ENCODE results near the gene RNFT2. TPM values are rescaled to one million over a fixed set of nuclear protein-coding genes. Genes with fewer than 3 reads are reported as not detected.

RNFT2 gene
- polyA plus RNA-seq, 1 donor from 2014 or later = 20.6 TPM

GRCh38 chr12:116694653-116695463 is 43.3 kb upstream of the RNFT2 start:
- Histone ChIP-seq H3K36me3 (ENCODE audit: insufficient read depth, low read length) (no peaks in the 10 kb centered on the region), H3K27me3 (ENCODE audit: insufficient read depth, low read depth, low read length) (no peaks in the 10 kb centered on the region), H2AFZ (ENCODE audit: low read depth, low read length) (no peak overlapping the region), H3K4me2 (ENCODE audit: low read length) (no peak overlapping the region), H3K27ac (ENCODE audit: low read length) (no peak overlapping the region), H3K9me2 (ENCODE audit: insufficient read depth, low read length) (no peaks in the 10 kb centered on the region), H3K9me3 (ENCODE audit: low read length) (no peaks in the 10 kb centered on the region), H3K79me2 (replicated peaks; ENCODE audit: insufficient read depth, low read length) (no peaks in the 10 kb centered on the region), H3K9ac (ENCODE audit: low read length) (no peak overlapping the region), H3K4me3 (ENCODE audit: low read length) (no peak overlapping the region), H4K20me1 (ENCODE audit: insufficient read depth) (no peaks in the 10 kb centered on the region), H3F3A (ENCODE audit: insufficient read depth, low read length, poor library complexity, severe bottlenecking) (peaks cover 3% of the 10 kb centered on the region)
- no peak for TF ChIP-seq TAF1 (IDR thresholded peaks at IDR 0.05; ENCODE audit: low read depth)
- no peak for TF ChIP-seq MXI1 (conservative IDR thresholded peaks at IDR 0.05; ENCODE audit: poor library complexity, severe bottlenecking)
- TF ChIP-seq SMC3 (conservative IDR thresholded peaks at IDR 0.05; ENCODE audit: poor library complexity) = no peak
- no peak for TF ChIP-seq REST (IDR thresholded peaks at IDR 0.05; ENCODE audit: borderline replicate concordance)
- no peak for TF ChIP-seq POLR2AphosphoS5 (IDR thresholded peaks at IDR 0.05)
- no peak for TF ChIP-seq CTCF (IDR thresholded peaks at IDR 0.05; ENCODE audit: poor library complexity, severe bottlenecking)
- no peak for TF ChIP-seq RAD21 (conservative IDR thresholded peaks at IDR 0.05)
- TF ChIP-seq EP300 (conservative IDR thresholded peaks at IDR 0.05; ENCODE audit: poor library complexity, severe bottlenecking) = no peak
- TF ChIP-seq EZH2 (IDR thresholded peaks at IDR 0.05; ENCODE audit: borderline replicate concordance, insufficient read depth, low read length, poor library complexity, severe bottlenecking) = no peak

GRCh38 chr12:116695464-116695725 is 42.7 kb upstream of the RNFT2 start:
- no peak for TF ChIP-seq TAF1 (IDR thresholded peaks at IDR 0.05; ENCODE audit: low read depth)
- TF ChIP-seq REST (IDR thresholded peaks at IDR 0.05; ENCODE audit: borderline replicate concordance) = no peak
- no peak for TF ChIP-seq CTCF (IDR thresholded peaks at IDR 0.05; ENCODE audit: poor library complexity, severe bottlenecking)
- no peak for TF ChIP-seq EZH2 (IDR thresholded peaks at IDR 0.05; ENCODE audit: borderline replicate concordance, insufficient read depth, low read length, poor library complexity, severe bottlenecking)
- no peak for TF ChIP-seq POLR2AphosphoS5 (IDR thresholded peaks at IDR 0.05)
- TF ChIP-seq RAD21 (conservative IDR thresholded peaks at IDR 0.05) = no peak
- TF ChIP-seq SMC3 (conservative IDR thresholded peaks at IDR 0.05; ENCODE audit: poor library complexity) = no peak
- no peak for TF ChIP-seq EP300 (conservative IDR thresholded peaks at IDR 0.05; ENCODE audit: poor library complexity, severe bottlenecking)
- no peak for TF ChIP-seq MXI1 (conservative IDR thresholded peaks at IDR 0.05; ENCODE audit: poor library complexity, severe bottlenecking)
- no peaks in the 10 kb centered on the region for H3K9me3 ChIP-seq (ENCODE audit: low read length)
- H3K9ac ChIP-seq (ENCODE audit: low read length) = no peak overlapping the region
- H3K4me2 ChIP-seq (ENCODE audit: low read length) = no peak overlapping the region
- peaks cover 3% of the 10 kb centered on the region for H3F3A ChIP-seq (ENCODE audit: insufficient read depth, low read length, poor library complexity, severe bottlenecking)
- H2AFZ ChIP-seq (ENCODE audit: low read depth, low read length) = no peak overlapping the region
- no peaks in the 10 kb centered on the region for H4K20me1 ChIP-seq (ENCODE audit: insufficient read depth)
- H3K27me3 ChIP-seq (ENCODE audit: insufficient read depth, low read depth, low read length) = no peaks in the 10 kb centered on the region
- no peaks in the 10 kb centered on the region for H3K79me2 ChIP-seq (replicated peaks; ENCODE audit: insufficient read depth, low read length)
- no peaks in the 10 kb centered on the region for H3K36me3 ChIP-seq (ENCODE audit: insufficient read depth, low read length)
- no peak overlapping the region for H3K27ac ChIP-seq (ENCODE audit: low read length)
- no peak overlapping the region for H3K4me3 ChIP-seq (ENCODE audit: low read length)
- H3K9me2 ChIP-seq (ENCODE audit: insufficient read depth, low read length) = no peaks in the 10 kb centered on the region

Measured in neural cell (in vitro differentiated cells).